Suprapubic skin (tissue), 3 donors: ENCODE measurements around the gene TJAP1.

ENCODE experiments used
- CTCF ChIP-seq, 2 donors: fragments of 200-600 bp in 1 of 2; fragments of 450-650 bp in 1 of 2; sonication (generic) in 1 of 2; IDR thresholded peaks; one replicate each; pipeline ENCODE4 v1.5.1; 2016 to 2019; ENCODE audit warnings: antibody characterized with exemption in 2 of 2, mild to moderate bottlenecking in 1 of 2, moderate library complexity in 1 of 2
- POLR2AphosphoS5 ChIP-seq, 3 donors: sonication (generic); formaldehyde crosslinking; IDR thresholded peaks; one replicate each; pipeline ENCODE4 v1.6.1; 2017; ENCODE audit warnings: antibody characterized with exemption in 3 of 3

DNA sequence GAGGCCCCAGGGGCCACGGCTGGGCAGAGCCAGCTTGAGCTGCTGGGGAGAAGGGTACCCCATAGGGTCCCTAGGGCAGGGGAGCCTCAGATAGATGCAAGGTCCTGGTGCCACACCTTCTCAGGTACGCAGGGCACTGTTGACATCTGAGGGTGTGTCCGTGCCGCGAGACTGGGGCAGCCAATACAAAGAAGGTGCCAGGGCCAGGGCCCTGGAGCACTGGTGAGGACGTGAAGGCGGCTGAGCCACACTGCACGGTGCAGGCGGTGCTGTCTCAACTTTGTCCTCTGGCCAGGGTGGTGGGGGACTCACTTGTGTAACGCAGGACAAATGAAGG is 33.4 kb downstream of the TJAP1 start:
- TF ChIP-seq CTCF (IDR thresholded peaks at IDR 0.05): no peak
- TF ChIP-seq POLR2AphosphoS5 (IDR thresholded peaks at IDR 0.05): no peak
